Endothelial cell (in vitro differentiated cells): ENCODE measurements around the gene AKTIP. TPM values are rescaled to one million over a fixed set of nuclear protein-coding genes. Genes with fewer than 3 reads are reported as not detected.

Experiments
- DNase-seq: peaks from one replicate; pipeline ENCODE4 v3.0.0; 2021; ENCODE audit warnings: low spot score
- H3K27ac Mint-ChIP-seq: one replicate; pipeline ENCODE4 v1.8.0; 2021; ENCODE audit warnings: mixed read lengths, inconsistent platforms; ENCODE audit not compliant: unreplicated experiment
- H3K27me3 Mint-ChIP-seq: one replicate; pipeline ENCODE4 v1.8.0; 2021; ENCODE audit warnings: mild to moderate bottlenecking, moderate library complexity, mixed read lengths, inconsistent platforms; ENCODE audit not compliant: unreplicated experiment
- H3K36me3 Mint-ChIP-seq: one replicate; pipeline ENCODE4 v1.8.0; 2021; ENCODE audit warnings: mild to moderate bottlenecking, low read depth, mixed read lengths, inconsistent platforms; ENCODE audit not compliant: unreplicated experiment
- H3K4me1 Mint-ChIP-seq: one replicate; pipeline ENCODE4 v1.8.0; 2021; ENCODE audit warnings: mild to moderate bottlenecking, mixed read lengths, inconsistent platforms; ENCODE audit not compliant: unreplicated experiment
- H3K4me3 Mint-ChIP-seq: one replicate; pipeline ENCODE4 v1.8.0; 2021; ENCODE audit warnings: mild to moderate bottlenecking, mixed read lengths, inconsistent platforms; ENCODE audit not compliant: unreplicated experiment
- H3K9me3 Mint-ChIP-seq: one replicate; pipeline ENCODE4 v1.8.0; 2021; ENCODE audit warnings: mixed read lengths, inconsistent platforms; ENCODE audit not compliant: unreplicated experiment
- CTCF ChIP-seq: fragments of 200-600 bp; sonication (generic); IDR thresholded peaks from one replicate; pipeline ENCODE4 v1.5.0; 2021; ENCODE audit warnings: antibody characterized with exemption; ENCODE audit not compliant: unreplicated experiment
- total RNA-seq: library from RNA; stranded (reverse); fragmentation: NEBNext Ultra II Directional; extraction: Animal tissue kit (Norgen Biotek cat#: 25700); gene quantifications from one replicate; pipeline ENCODE4 v1.2.1, GENCODE V29; 2021; ENCODE audit not compliant: unreplicated experiment

AKTIP gene
- total RNA-seq, 1 donor from 2014 or later = 22.4 TPM

DNA sequence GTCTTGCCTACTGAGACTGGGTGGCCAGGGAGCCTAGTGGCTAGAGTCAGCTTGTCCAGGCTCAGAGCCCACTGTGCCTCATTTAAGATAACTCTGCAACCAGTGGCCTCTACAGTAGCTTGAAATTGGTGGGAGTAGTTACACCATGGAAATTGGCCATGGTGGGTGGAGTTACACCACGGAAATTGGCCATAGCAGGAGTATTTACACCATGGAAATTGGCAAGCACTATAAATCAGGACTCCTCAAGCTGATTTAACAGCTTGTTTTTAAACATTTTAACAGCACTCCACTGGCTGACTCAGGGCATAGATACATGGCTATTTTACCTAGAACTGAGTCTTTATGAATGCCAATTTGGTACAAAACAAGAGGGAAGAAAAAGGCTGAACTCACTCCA is 27.7 kb upstream of the AKTIP start:
- DNase-seq = no peak
- H3K4me3 Mint-ChIP-seq = no peak overlapping the region
- H3K36me3 Mint-ChIP-seq = peaks cover 2% of the 10 kb centered on the region
- no peak overlapping the region for H3K27ac Mint-ChIP-seq
- H3K27me3 Mint-ChIP-seq = no peaks in the 10 kb centered on the region
- no peaks in the 10 kb centered on the region for H3K4me1 Mint-ChIP-seq
- H3K9me3 Mint-ChIP-seq = no peaks in the 10 kb centered on the region
- TF ChIP-seq CTCF = no peak

- H3K27ac Mint-ChIP-seq = no peak overlapping the region
- no peak for TF ChIP-seq CTCF
- no peaks in the 10 kb centered on the region for H3K4me1 Mint-ChIP-seq
- no peaks in the 10 kb centered on the region for H3K9me3 Mint-ChIP-seq
- no peaks in the 10 kb centered on the region for H3K27me3 Mint-ChIP-seq
- no peak overlapping the region for H3K4me3 Mint-ChIP-seq
- DNase-seq = no peak
- H3K36me3 Mint-ChIP-seq = peaks cover 2% of the 10 kb centered on the region
Measured at GRCh38 chr16:53530046-53530445, 27.0 kb upstream of the AKTIP start.

DNA sequence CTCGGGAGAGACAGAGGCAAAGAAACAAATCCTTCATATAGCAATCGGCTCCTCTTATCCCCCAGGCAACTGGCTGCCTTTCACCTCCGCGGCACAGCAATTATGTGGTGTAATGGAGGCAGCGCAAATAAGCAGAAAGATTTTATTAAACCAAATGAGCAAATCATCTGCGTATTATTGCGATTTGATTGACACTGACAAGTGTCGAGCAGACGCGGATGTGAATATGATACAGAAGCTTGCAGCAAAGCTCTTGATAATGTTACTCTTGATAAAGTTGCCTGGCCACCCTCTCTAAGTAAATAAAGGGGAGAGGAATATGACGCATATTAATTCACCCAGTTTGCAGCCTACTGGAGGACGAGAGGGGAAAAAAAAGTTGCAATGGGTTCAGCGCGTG is 26.5 kb upstream of the AKTIP start:
- TF ChIP-seq CTCF = no peak
- no peaks in the 10 kb centered on the region for H3K4me1 Mint-ChIP-seq
- H3K9me3 Mint-ChIP-seq = no peaks in the 10 kb centered on the region
- DNase-seq = no peak
- H3K4me3 Mint-ChIP-seq = no peak overlapping the region
- H3K27me3 Mint-ChIP-seq = no peaks in the 10 kb centered on the region
- H3K27ac Mint-ChIP-seq = no peak overlapping the region
- H3K36me3 Mint-ChIP-seq = peaks cover 2% of the 10 kb centered on the region

GRCh38 chr16:53528797-53529196 is 25.8 kb upstream of the AKTIP start:
- Mint-ChIP-seq H3K36me3 (peaks cover 2% of the 10 kb centered on the region), H3K27me3 (no peaks in the 10 kb centered on the region), H3K4me3 (no peak overlapping the region), H3K9me3 (no peaks in the 10 kb centered on the region), H3K27ac (no peak overlapping the region), H3K4me1 (no peaks in the 10 kb centered on the region)
- no peak for DNase-seq
- TF ChIP-seq CTCF = no peak

GRCh38 chr16:53523971-53524548 is 21.1 kb upstream of the AKTIP start:
- Mint-ChIP-seq H3K27me3 (no peaks in the 10 kb centered on the region), H3K27ac (no peak overlapping the region), H3K9me3 (no peaks in the 10 kb centered on the region), H3K36me3 (peaks cover 3% of the 10 kb centered on the region), H3K4me3 (no peak overlapping the region), H3K4me1 (peaks cover 8% of the 10 kb centered on the region)
- no peak for DNase-seq
- TF ChIP-seq CTCF = no peak
